Measurements from ENCODE around the gene CHD9.
"Not testable (repeated sequence)": the region's sequence is repeated elsewhere in the genome, so short reads cannot be mapped to it uniquely, and the experiment has no call there.

The CHD9 gene

GRCh38 chr16:53051255-53051654 lies 3.5 kb upstream of the CHD9 start:
- DNase-seq, result not testable (repeated sequence)

GRCh38 chr16:53052519-53053501 lies 2.0 kb upstream of the CHD9 start, which contains the start of gene CHD9NB:
TSS of gene CHD9NB (minus strand) at chr16:53052897. CDS start at chr16:53044158, 8,739 bp downstream.
- DNase-seq, result no peak

- no peak for DNase-seq
Measured at GRCh38 chr16:53053967-53054669, 673 bp upstream of the CHD9 start.

GRCh38 chr16:53055541-53056391 lies 975 bp downstream of the CHD9 start:
- no peak for DNase-seq

- no peak for DNase-seq
Measured at GRCh38 chr16:53056392-53056881, 1.6 kb downstream of the CHD9 start.

- no peak for DNase-seq
Measured at GRCh38 chr16:53057658-53058057, 2.9 kb downstream of the CHD9 start.

GRCh38 chr16:53058441-53058840 lies 3.6 kb downstream of the CHD9 start:
- no peak for DNase-seq

GRCh38 chr16:53058882-53059281 lies 4.1 kb downstream of the CHD9 start:
- DNase-seq, result no peak

- no peak for DNase-seq
Measured at GRCh38 chr16:53059672-53060071, 4.9 kb downstream of the CHD9 start.

GRCh38 chr16:53061256-53061655 lies 6.5 kb downstream of the CHD9 start:
- DNase-seq, result no peak

- no peak for DNase-seq
Measured at GRCh38 chr16:53061701-53062159, 6.9 kb downstream of the CHD9 start.

GRCh38 chr16:53064081-53064578 lies 9.3 kb downstream of the CHD9 start:
- DNase-seq, result no peak

GRCh38 chr16:53065461-53066061 lies 10.8 kb downstream of the CHD9 start:
- DNase-seq, result no peak

- no peak for DNase-seq
Measured at GRCh38 chr16:53067675-53068074, 12.9 kb downstream of the CHD9 start.

- no peak for DNase-seq
Measured at GRCh38 chr16:53068423-53068833, 13.6 kb downstream of the CHD9 start.

GRCh38 chr16:53069772-53070171 lies 15.0 kb downstream of the CHD9 start:
- no peak for DNase-seq

- no peak for DNase-seq
Measured at GRCh38 chr16:53071748-53072301, 17.0 kb downstream of the CHD9 start.

- no peak for DNase-seq
Measured at GRCh38 chr16:53073022-53073421, 18.2 kb downstream of the CHD9 start.

GRCh38 chr16:53074296-53074695 lies 19.5 kb downstream of the CHD9 start:
- DNase-seq, result not testable (repeated sequence)

- not testable (repeated sequence) for DNase-seq
Measured at GRCh38 chr16:53075461-53075860, 20.7 kb downstream of the CHD9 start.

- no peak for DNase-seq
Measured at GRCh38 chr16:53078247-53078646, 23.5 kb downstream of the CHD9 start.
